K562 (cell line): ENCODE results near the gene OSGEP. TPM values are rescaled to one million over a fixed set of nuclear protein-coding genes. Genes with fewer than 3 reads are reported as not detected.
A peak's percentile ranks its signal among the peaks of the same experiment; 100 is the strongest.

Experiments used
- ARHGAP35 ChIP-seq: fragments of 450-650 bp; IDR thresholded peaks from 2 replicates; pipeline ENCODE4 v1.6.1; 2018; ENCODE audit not compliant: partially characterized antibody
- ATF2 ChIP-seq: sonication (generic); formaldehyde crosslinking; IDR thresholded peaks from 2 replicates; pipeline ENCODE4 v1.8.1; 2022; ENCODE audit warnings: missing genetic modification reagents
- BDP1 ChIP-seq: IDR thresholded peaks from 3 replicates; pipeline ENCODE4 v1.6.1; 2011; ENCODE audit not compliant: insufficient read length, insufficient read depth
- HDGF ChIP-seq: fragments of 450-650 bp; IDR thresholded peaks from 2 replicates; pipeline ENCODE4 v1.6.1; 2016
- JUND ChIP-seq, 2 experiments: IDR thresholded peaks; 2 replicates in 1 of 2; 3 replicates in 1 of 2; pipeline ENCODE4 v1.6.1; 2011; ENCODE audit warnings: borderline replicate concordance in 2 of 2, low read depth in 2 of 2, low read length in 2 of 2, improper control_type of control experiment in 1 of 2, missing biosample characterization in 1 of 2, missing genetic modification characterization in 1 of 2, missing genetic modification reagents in 1 of 2
- PHB2 ChIP-seq: fragments of 450-650 bp; IDR thresholded peaks from 2 replicates; pipeline ENCODE4 v1.6.1; 2017; ENCODE audit warnings: low read depth
- POU5F1 ChIP-seq: fragments of 150-350 bp; IDR thresholded peaks from 2 replicates; pipeline ENCODE4 v1.6.1; 2014; ENCODE audit warnings: borderline replicate concordance, low read length, low read depth, mild to moderate bottlenecking; ENCODE audit not compliant: partially characterized antibody
- PTRF ChIP-seq: fragments of 450-650 bp; IDR thresholded peaks from 2 replicates; pipeline ENCODE4 v1.6.1; 2016; ENCODE audit warnings: mild to moderate bottlenecking, missing genetic modification characterization, missing compliant biosample characterization
- RAD21 ChIP-seq, 2 experiments: fragments of 250-450 bp in 1 of 2; fragments of 450-650 bp in 1 of 2; sonication (Bioruptor Pico) in 1 of 2; formaldehyde crosslinking in 1 of 2; IDR thresholded peaks in 1 of 2; conservative IDR thresholded peaks in 1 of 2; 2 replicates each; pipeline versions ENCODE4 v1.4.0 to v1.8.0; 2020 to 2022; ENCODE audit warnings: mild to moderate bottlenecking in 2 of 2, moderate library complexity in 1 of 2
- RAD51 ChIP-seq: fragments of 450-650 bp; IDR thresholded peaks from 2 replicates; pipeline ENCODE4 v1.7.1; 2016; ENCODE audit warnings: low read depth, mild to moderate bottlenecking, borderline replicate concordance
- SP1 ChIP-seq: sonication (generic); formaldehyde crosslinking; IDR thresholded peaks from 2 replicates; pipeline ENCODE4 v1.8.1; 2022; ENCODE audit warnings: mild to moderate bottlenecking, missing genetic modification reagents
- ZNF584 ChIP-seq: fragments of 200-800 bp; sonication (Bioruptor generic); IDR thresholded peaks from 2 replicates; pipeline ENCODE4 v1.6.1; 2016; ENCODE audit warnings: low read depth, mild to moderate bottlenecking, missing genetic modification characterization, missing compliant biosample characterization
- ZNF707 ChIP-seq: fragments of 250-450 bp; sonication (Bioruptor Pico); conservative IDR thresholded peaks from 2 replicates; pipeline ENCODE4 v1.8.0; 2022; ENCODE audit warnings: inconsistent platforms, mild to moderate bottlenecking, moderate library complexity
- ZNF785 ChIP-seq: fragments of 250-450 bp; sonication (Bioruptor Pico); IDR thresholded peaks from 2 replicates; pipeline ENCODE4 v1.4.0; 2020; ENCODE audit warnings: mild to moderate bottlenecking
- polyA plus RNA-seq, 8 experiments: library from polyadenylated mRNA; depleted of rRNA in 4 of 8; stranded (reverse) in 5 of 8; unstranded in 3 of 8; fragments of >200 nt; fragmentation: Nextera tagmentation in 2 of 8; fragmentation: Illumina TruSeq in 1 of 8; extraction: Ambion mirVana in 2 of 8; extraction: Trizol in 1 of 8; gene quantifications; 2 replicates each; pipeline versions ENCODE4 v1.2.1 to v1.2.3, GENCODE V29; 2011 to 2014; ENCODE audit warnings: inconsistent platforms in 1 of 8, missing spikeins in 1 of 8
- total RNA-seq, 7 experiments: library from RNA; depleted of rRNA in 6 of 7; stranded (reverse); fragments of >200 nt in 6 of 7; fragmentation: Illumina TruSeq in 2 of 7; extraction: Trizol in 2 of 7; gene quantifications; 2 replicates each; pipeline versions ENCODE4 v1.2.1 to v1.2.3, GENCODE V29; 2011 to 2021; ENCODE audit warnings: low replicate concordance in 1 of 7
- TF ChIP-seq, protein P1 (sequence below): fragments of 450-650 bp; formaldehyde crosslinking; conservative IDR thresholded peaks from 2 replicates; pipeline ENCODE4 v1.4.0; 2022; ENCODE audit warnings: mild to moderate bottlenecking, missing genetic modification characterization
- TF ChIP-seq, protein P2 (sequence below): fragments of 250-450 bp; sonication (Bioruptor Pico); IDR thresholded peaks from 2 replicates; pipeline ENCODE4 v1.9.0; 2021; ENCODE audit warnings: mild to moderate bottlenecking

OSGEP gene
- total and polyA plus RNA-seq, 9 of the 15 experiments (the other 6 are each of a cell fraction or from before 2014, with no cell fraction given), result 32.1 to 59.2 (median 44.1) TPM

DNA sequence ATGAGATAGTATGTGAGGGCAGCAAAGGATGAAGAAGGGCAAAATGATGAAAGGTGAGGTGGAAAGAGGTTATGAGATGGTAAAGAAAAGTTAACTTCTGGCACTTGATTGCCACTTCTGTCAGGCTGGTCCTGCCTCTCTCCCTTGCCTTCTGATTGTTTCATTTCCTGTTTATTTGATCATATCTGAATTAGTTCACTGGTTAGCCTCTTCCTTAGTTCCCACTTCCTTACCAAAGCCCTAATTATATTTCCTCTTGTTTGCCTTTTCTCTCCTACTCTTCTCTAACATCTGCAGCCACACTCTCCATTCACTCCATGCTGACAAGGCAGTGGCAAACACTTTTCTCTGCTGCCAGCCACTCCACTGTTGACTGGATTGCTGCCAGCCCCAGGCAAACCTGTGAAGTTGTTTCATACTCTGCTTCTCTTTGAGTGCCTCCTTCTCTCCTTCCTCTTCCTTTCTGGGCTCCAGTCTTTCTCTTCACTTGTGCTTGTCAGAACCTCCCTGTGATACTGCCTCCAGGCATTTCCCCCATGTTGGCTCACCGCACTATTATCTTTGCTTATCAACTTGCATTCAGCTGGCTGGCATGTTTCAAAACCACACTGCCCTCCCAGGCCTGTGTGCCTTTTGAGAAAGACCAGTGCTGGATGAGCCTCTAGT is 22.7 kb upstream of the OSGEP start (continued):
- TF ChIP-seq RAD51 (no peak), PTRF (tag) (no peak), RAD21 (CRISPR knock-in tag; conservative IDR thresholded peaks at IDR 0.05 in 1 of 2, IDR thresholded peaks at IDR 0.05 in 1 of 2) (peak in 1 of 2 experiments; percentile 23; a peak in 1 of 4 replicates), PHB2 (no peak), POU5F1 (no peak), ZNF584 (CRISPR knock-in tag) (no peak), ATF2 (no peak), ARHGAP35 (no peak), BDP1 (no peak), ZNF785 (CRISPR knock-in tag) (no peak), SP1 (CRISPR knock-in tag) (peak; percentile 44; the same call in 1 of the 2 replicates), ZNF707 (no peak), JUND (IDR thresholded peaks at IDR 0.05; ENCODE audit: borderline replicate concordance, low read depth, low read length) (no peak), JUND (tag; IDR thresholded peaks at IDR 0.05; ENCODE audit: borderline replicate concordance, low read depth, low read length) (no peak), HDGF (no peak)
- TF ChIP-seq, protein P1, sequence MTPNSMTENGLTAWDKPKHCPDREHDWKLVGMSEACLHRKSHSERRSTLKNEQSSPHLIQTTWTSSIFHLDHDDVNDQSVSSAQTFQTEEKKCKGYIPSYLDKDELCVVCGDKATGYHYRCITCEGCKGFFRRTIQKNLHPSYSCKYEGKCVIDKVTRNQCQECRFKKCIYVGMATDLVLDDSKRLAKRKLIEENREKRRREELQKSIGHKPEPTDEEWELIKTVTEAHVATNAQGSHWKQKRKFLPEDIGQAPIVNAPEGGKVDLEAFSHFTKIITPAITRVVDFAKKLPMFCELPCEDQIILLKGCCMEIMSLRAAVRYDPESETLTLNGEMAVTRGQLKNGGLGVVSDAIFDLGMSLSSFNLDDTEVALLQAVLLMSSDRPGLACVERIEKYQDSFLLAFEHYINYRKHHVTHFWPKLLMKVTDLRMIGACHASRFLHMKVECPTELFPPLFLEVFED, result no peak
- TF ChIP-seq, protein P2, sequence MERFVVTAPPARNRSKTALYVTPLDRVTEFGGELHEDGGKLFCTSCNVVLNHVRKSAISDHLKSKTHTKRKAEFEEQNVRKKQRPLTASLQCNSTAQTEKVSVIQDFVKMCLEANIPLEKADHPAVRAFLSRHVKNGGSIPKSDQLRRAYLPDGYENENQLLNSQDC, result no peak
